ENCODE data around the gene ZNF761. TPM values are rescaled to one million over a fixed set of nuclear protein-coding genes. Genes with fewer than 3 reads are reported as not detected.
"Not testable (repeated sequence)": the region's sequence is repeated elsewhere in the genome, so short reads cannot be mapped to it uniquely, and the experiment has no call there.

ZNF761 gene
- total RNA-seq, 1 donor from 2014 or later, result 12.3 TPM

- Histone ChIP-seq H3K4me3 (peak overlapping the region; percentile 46 to 86), H3K4me1 (peaks cover 21% of the 10 kb centered on the region), H3K36me3 (peaks cover 0 to 14% of the 10 kb centered on the region in 2 donors), H3K27ac (peak overlapping the region; percentile 81), H3K9me3 (peaks cover 5% of the 10 kb centered on the region), H3K27me3 (no peaks in the 10 kb centered on the region)
- TF ChIP-seq POLR2A (IDR thresholded peaks at IDR 0.05), result no peak
- TF ChIP-seq CTCF (IDR thresholded peaks at IDR 0.05), result no peak
- TF ChIP-seq POLR2AphosphoS5 (IDR thresholded peaks at IDR 0.05; ENCODE audit: insufficient read depth in 1 of 2, low read depth in 1 of 2), result no peak
- intact Hi-C loops (cut with DNase I), result no loop called here
- DNase-seq (ENCODE audit: extremely low spot score in 2 of 2), result peak in 1 of 2 donors; percentile 88
Observed at GRCh38 chr19:53394522-53394973, 37.2 kb upstream of the ZNF761 start.

- no peaks in the 10 kb centered on the region for H3K9me3 ChIP-seq
- TF ChIP-seq CTCF (IDR thresholded peaks at IDR 0.05) (peak in 2 of 3 experiments; percentile 27 to 40), POLR2AphosphoS5 (IDR thresholded peaks at IDR 0.05; ENCODE audit: insufficient read depth in 1 of 2, low read depth in 1 of 2) (peak; percentile 88 to 92), POLR2A (IDR thresholded peaks at IDR 0.05) (peak in 1 of 2 donors; percentile 76)
- no peaks in the 10 kb centered on the region for H3K27me3 ChIP-seq
- H3K27ac ChIP-seq, result peak within 1 kb of the TSS; percentile 81
- H3K4me3 ChIP-seq, result peak within 1 kb of the TSS; percentile 46 to 86
- peak; percentile 94 to 98 for DNase-seq (ENCODE audit: extremely low spot score in 2 of 2)
- peaks cover 21% of the 10 kb centered on the region for H3K4me1 ChIP-seq
- intact Hi-C loops (cut with DNase I), result no loop called here
- peaks cover 0 to 21% of the 10 kb centered on the region in 2 donors for H3K36me3 ChIP-seq
Observed at GRCh38 chr19:53394974-53395839, 36.6 kb upstream of the ZNF761 start, which contains the start of gene ZNF765. Gene ZNF765 (plus strand): TSS chr19:53395149. CDS start chr19:53398016, 2,867 bp downstream.

GRCh38 chr19:53395840-53396524 lies 35.8 kb upstream of the ZNF761 start:
- intact Hi-C loops (cut with DNase I); H3K27me3 ChIP-seq: not testable (repeated sequence)

GRCh38 chr19:53396525-53396868 lies 35.3 kb upstream of the ZNF761 start:
- peak overlapping the region in 1 of 2 donors; percentile 86 for H3K4me3 ChIP-seq
- intact Hi-C loops (cut with DNase I), result no loop called here
- DNase-seq (ENCODE audit: extremely low spot score in 2 of 2), result no peak

More at GRCh38 chr19:53395840-53396524, 35.8 kb upstream of the ZNF761 start:
- Histone ChIP-seq H3K27ac (peak overlapping the region; percentile 81), H3K36me3 (peaks cover 0 to 24% of the 10 kb centered on the region in 2 donors), H3K4me3 (peak overlapping the region; percentile 46 to 86), H3K4me1 (peaks cover 21% of the 10 kb centered on the region)
- not testable (repeated sequence) for H3K9me3 ChIP-seq; DNase-seq (ENCODE audit: extremely low spot score in 2 of 2)

GRCh38 chr19:53397918-53398317 lies 33.9 kb upstream of the ZNF761 start:
- H3K27ac ChIP-seq; intact Hi-C loops (cut with DNase I); H3K27me3 ChIP-seq; DNase-seq (ENCODE audit: extremely low spot score in 2 of 2); H3K9me3 ChIP-seq; H3K4me3 ChIP-seq: not testable (repeated sequence)
- peaks cover 21% of the 10 kb centered on the region for H3K4me1 ChIP-seq
- H3K36me3 ChIP-seq, result peaks cover 0 to 34% of the 10 kb centered on the region in 2 donors

More at GRCh38 chr19:53396525-53396868, 35.3 kb upstream of the ZNF761 start:
- TF ChIP-seq POLR2A (IDR thresholded peaks at IDR 0.05) (no peak), POLR2AphosphoS5 (IDR thresholded peaks at IDR 0.05; ENCODE audit: insufficient read depth in 1 of 2, low read depth in 1 of 2) (no peak), CTCF (IDR thresholded peaks at IDR 0.05) (no peak)
- no peaks in the 10 kb centered on the region for H3K9me3 ChIP-seq
- no peaks in the 10 kb centered on the region for H3K27me3 ChIP-seq
- H3K4me1 ChIP-seq, result peaks cover 21% of the 10 kb centered on the region
- H3K36me3 ChIP-seq, result peaks cover 0 to 24% of the 10 kb centered on the region in 2 donors
- H3K27ac ChIP-seq, result no peak overlapping the region
